ENCODE data around the gene LIPF.

Gene LIPF

GRCh38 chr10:88725798-88726197 is 61.6 kb downstream of the LIPF start:
- ATAC-seq, result no peak
- TF ChIP-seq ZNF565 (CRISPR knock-in tag; conservative IDR thresholded peaks at IDR 0.05; ENCODE audit: low read depth) (no peak), ISL1 (CRISPR knock-in tag; IDR thresholded peaks at IDR 0.05) (no peak), ZNF8 (CRISPR knock-in tag; IDR thresholded peaks at IDR 0.05) (no peak), ZC3H10 (CRISPR knock-in tag; IDR thresholded peaks at IDR 0.05) (no peak), TOX (CRISPR knock-in tag; IDR thresholded peaks at IDR 0.05; ENCODE audit: borderline replicate concordance) (no peak), ARNTL (CRISPR knock-in tag; IDR thresholded peaks at IDR 0.05; ENCODE audit: borderline replicate concordance, low read depth) (no peak), BACH2 (CRISPR knock-in tag; IDR thresholded peaks at IDR 0.05; ENCODE audit: borderline replicate concordance) (no peak), ZNF70 (CRISPR knock-in tag; IDR thresholded peaks at IDR 0.05) (no peak), GLIS3 (CRISPR knock-in tag; IDR thresholded peaks at IDR 0.05) (no peak), SNAI2 (CRISPR knock-in tag; IDR thresholded peaks at IDR 0.05) (no peak)

GRCh38 chr10:88728107-88728763 is 64.0 kb downstream of the LIPF start:
- TF ChIP-seq ZNF565 (CRISPR knock-in tag; conservative IDR thresholded peaks at IDR 0.05; ENCODE audit: low read depth) (no peak), TCF4 (CRISPR knock-in tag; IDR thresholded peaks at IDR 0.05; ENCODE audit: borderline replicate concordance) (no peak), TOX (CRISPR knock-in tag; IDR thresholded peaks at IDR 0.05; ENCODE audit: borderline replicate concordance) (no peak), ZFP30 (CRISPR knock-in tag; IDR thresholded peaks at IDR 0.05) (no peak), PATZ1 (CRISPR knock-in tag; IDR thresholded peaks at IDR 0.05; ENCODE audit: borderline replicate concordance) (no peak), CSRNP3 (CRISPR knock-in tag; IDR thresholded peaks at IDR 0.05) (no peak), POU6F1 (CRISPR knock-in tag; IDR thresholded peaks at IDR 0.05; ENCODE audit: borderline replicate concordance, low read depth) (no peak), CSDC2 (CRISPR knock-in tag; IDR thresholded peaks at IDR 0.05) (no peak), SNAI2 (CRISPR knock-in tag; IDR thresholded peaks at IDR 0.05) (no peak), TSHZ2 (CRISPR knock-in tag; IDR thresholded peaks at IDR 0.05) (no peak), RARB (CRISPR knock-in tag; IDR thresholded peaks at IDR 0.05) (no peak), ESRRG (CRISPR knock-in tag; IDR thresholded peaks at IDR 0.05) (no peak), GLIS3 (CRISPR knock-in tag; IDR thresholded peaks at IDR 0.05) (no peak)
- peak; percentile 38; the same call in 2 of the 3 replicates for ATAC-seq
